OCI-LY7 (cell line): ENCODE results near the gene CLVS2.

Experiments used
- CTCF ChIP-seq: fragments of 200-600 bp; sonication (generic); conservative IDR thresholded peaks from 2 replicates; pipeline ENCODE4 v1.5.1; 2014; ENCODE audit warnings: mild to moderate bottlenecking, antibody characterized with exemption, low read length, moderate library complexity, mixed read lengths
- EZH2phosphoT487 ChIP-seq: fragments of 200-600 bp; sonication (generic); IDR thresholded peaks from 2 replicates; pipeline ENCODE4 v1.6.1; 2018; ENCODE audit warnings: low read depth, borderline replicate concordance, mild to moderate bottlenecking, mixed run types, antibody characterized with exemption, low read length, moderate library complexity, mixed read lengths

DNA sequence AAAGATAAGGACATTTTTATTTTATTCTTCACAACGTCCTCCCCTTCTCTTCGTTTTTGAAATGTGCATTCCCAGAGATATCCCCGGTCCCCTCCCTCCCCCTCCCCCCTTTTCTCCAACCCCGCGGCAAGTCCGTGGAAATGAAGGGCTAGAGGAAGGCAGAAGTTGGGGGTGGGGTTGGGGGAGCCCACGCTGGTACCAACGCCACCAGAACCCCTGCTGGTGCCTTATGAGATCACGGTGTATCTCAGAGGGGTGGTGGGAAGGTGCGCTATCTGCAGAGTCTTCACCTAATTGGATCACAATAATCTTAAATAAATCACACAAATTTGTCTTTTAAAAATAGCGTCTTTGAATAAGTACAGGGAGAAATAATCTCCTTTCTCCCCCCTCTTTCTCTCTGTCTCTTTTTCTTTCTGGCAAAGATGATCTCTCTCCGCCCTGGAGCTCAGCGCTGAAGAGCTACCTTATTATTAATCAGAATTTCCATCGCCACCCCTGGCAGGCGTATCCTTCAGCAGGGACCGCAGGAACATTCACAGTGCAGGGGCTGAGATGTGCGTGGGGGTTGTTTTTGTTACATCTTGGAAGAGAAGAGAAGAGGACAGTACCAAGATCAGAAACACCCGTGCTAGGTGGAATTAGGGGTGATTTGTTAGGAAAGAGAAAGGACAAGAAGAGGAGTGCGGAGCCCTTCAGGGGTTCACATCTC, 915 bp downstream of the CLVS2 start:
- no peak for TF ChIP-seq CTCF
- TF ChIP-seq EZH2phosphoT487 = no peak
